Body of pancreas (tissue), 4 donors: ENCODE data around the gene SC5D. TPM values are rescaled to one million over a fixed set of nuclear protein-coding genes. Genes with fewer than 3 reads are reported as not detected.

Source experiments
- ATAC-seq: fragments of 150-250 bp; one replicate; pipeline ENCODE4 v1.9.1; 2016
- DNase-seq, 4 donors: peaks; one replicate each; pipeline ENCODE4 v3.0.0-alpha.2; 2019
- H3K27ac ChIP-seq, 4 donors: fragments of 200-600 bp; sonication (generic); 1 replicate in 3 of 4; 2 replicates in 1 of 4; pipeline versions ENCODE4 v1.5.1 to v1.6.1; 2016 to 2019; ENCODE audit warnings: mild to moderate bottlenecking in 1 of 4, mixed read lengths in 1 of 4, moderate library complexity in 1 of 4
- H3K27me3 ChIP-seq, 2 donors: fragments of 200-600 bp; sonication (generic); one replicate each; pipeline ENCODE4 v1.6.0; 2016; ENCODE audit warnings: mild to moderate bottlenecking in 1 of 2
- H3K36me3 ChIP-seq, 2 donors: fragments of 200-600 bp; sonication (generic); replicated peaks in 1 of 2; 2 replicates each; pipeline ENCODE4 v1.5.1; 2016; ENCODE audit warnings: low read depth in 2 of 2; ENCODE audit not compliant: insufficient read depth in 1 of 2
- H3K4me1 ChIP-seq: fragments of 200-600 bp; sonication (generic); one replicate; pipeline ENCODE4 v1.6.0; 2016
- H3K4me3 ChIP-seq, 2 donors: fragments of 200-600 bp; sonication (generic); 1 replicate in 1 of 2; 2 replicates in 1 of 2; pipeline ENCODE4 v1.5.1; 2016 to 2019
- H3K9me3 ChIP-seq, 3 donors: fragments of 200-600 bp; sonication (generic); 1 replicate in 2 of 3; 2 replicates in 1 of 3; pipeline ENCODE4 v1.5.1; 2016
- POLR2A ChIP-seq, 3 donors: fragments of 450-650 bp; IDR thresholded peaks; one replicate each; pipeline ENCODE4 v1.6.1; 2016; ENCODE audit warnings: antibody characterized with exemption in 3 of 3, mild to moderate bottlenecking in 2 of 3
- WGBS, 2 donors: methylation state at CpG; one replicate each; pipeline ENCODE4 v1.1.5; 2017; 5-methylcytosine and 5-hydroxymethylcytosine counted together
- intact Hi-C: fragments of 100-400 bp; cut with DNase I; formaldehyde crosslinking; loops from one replicate; pipeline ENCODE4 v1.15.1; 2023
- total RNA-seq, 2 donors: library from RNA; depleted of rRNA; stranded (reverse); fragments of >200 nt; gene quantifications; one replicate each; pipeline ENCODE4 v1.1.0, GENCODE V29; 2016
- TF ChIP-seq, protein P1 (sequence below), 7 experiments: fragments of 450-650 bp in 4 of 7; fragments of 200-600 bp in 3 of 7; sonication (generic) in 3 of 7; IDR thresholded peaks; one replicate each; pipeline ENCODE4 v1.5.1; 2016 to 2019; ENCODE audit warnings: antibody characterized with exemption in 7 of 7

Gene SC5D
- total RNA-seq, 2 donors from 2014 or later = 9.2 to 22.1 TPM

- ATAC-seq = no peak
- no peak for DNase-seq
- H3K27me3 ChIP-seq = no peaks in the 10 kb centered on the region
- no peaks in the 10 kb centered on the region for H3K9me3 ChIP-seq
- H3K4me3 ChIP-seq = no peak overlapping the region
- TF ChIP-seq POLR2A (IDR thresholded peaks at IDR 0.05) = no peak
- TF ChIP-seq, protein P1, sequence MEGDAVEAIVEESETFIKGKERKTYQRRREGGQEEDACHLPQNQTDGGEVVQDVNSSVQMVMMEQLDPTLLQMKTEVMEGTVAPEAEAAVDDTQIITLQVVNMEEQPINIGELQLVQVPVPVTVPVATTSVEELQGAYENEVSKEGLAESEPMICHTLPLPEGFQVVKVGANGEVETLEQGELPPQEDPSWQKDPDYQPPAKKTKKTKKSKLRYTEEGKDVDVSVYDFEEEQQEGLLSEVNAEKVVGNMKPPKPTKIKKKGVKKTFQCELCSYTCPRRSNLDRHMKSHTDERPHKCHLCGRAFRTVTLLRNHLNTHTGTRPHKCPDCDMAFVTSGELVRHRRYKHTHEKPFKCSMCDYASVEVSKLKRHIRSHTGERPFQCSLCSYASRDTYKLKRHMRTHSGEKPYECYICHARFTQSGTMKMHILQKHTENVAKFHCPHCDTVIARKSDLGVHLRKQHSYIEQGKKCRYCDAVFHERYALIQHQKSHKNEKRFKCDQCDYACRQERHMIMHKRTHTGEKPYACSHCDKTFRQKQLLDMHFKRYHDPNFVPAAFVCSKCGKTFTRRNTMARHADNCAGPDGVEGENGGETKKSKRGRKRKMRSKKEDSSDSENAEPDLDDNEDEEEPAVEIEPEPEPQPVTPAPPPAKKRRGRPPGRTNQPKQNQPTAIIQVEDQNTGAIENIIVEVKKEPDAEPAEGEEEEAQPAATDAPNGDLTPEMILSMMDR (IDR thresholded peaks at IDR 0.05) = no peak
- intact Hi-C loops = no loop called here
- 77 to 83% methylated on average over 2 of the region's 2 CpGs for WGBS, 2 donors
- H3K36me3 ChIP-seq = no peaks in the 10 kb centered on the region
- peaks cover 10% of the 10 kb centered on the region for H3K4me1 ChIP-seq
- H3K27ac ChIP-seq = no peak overlapping the region
Measured at GRCh38 chr11:121300313-121300971, 7.9 kb downstream of the SC5D start.

DNA sequence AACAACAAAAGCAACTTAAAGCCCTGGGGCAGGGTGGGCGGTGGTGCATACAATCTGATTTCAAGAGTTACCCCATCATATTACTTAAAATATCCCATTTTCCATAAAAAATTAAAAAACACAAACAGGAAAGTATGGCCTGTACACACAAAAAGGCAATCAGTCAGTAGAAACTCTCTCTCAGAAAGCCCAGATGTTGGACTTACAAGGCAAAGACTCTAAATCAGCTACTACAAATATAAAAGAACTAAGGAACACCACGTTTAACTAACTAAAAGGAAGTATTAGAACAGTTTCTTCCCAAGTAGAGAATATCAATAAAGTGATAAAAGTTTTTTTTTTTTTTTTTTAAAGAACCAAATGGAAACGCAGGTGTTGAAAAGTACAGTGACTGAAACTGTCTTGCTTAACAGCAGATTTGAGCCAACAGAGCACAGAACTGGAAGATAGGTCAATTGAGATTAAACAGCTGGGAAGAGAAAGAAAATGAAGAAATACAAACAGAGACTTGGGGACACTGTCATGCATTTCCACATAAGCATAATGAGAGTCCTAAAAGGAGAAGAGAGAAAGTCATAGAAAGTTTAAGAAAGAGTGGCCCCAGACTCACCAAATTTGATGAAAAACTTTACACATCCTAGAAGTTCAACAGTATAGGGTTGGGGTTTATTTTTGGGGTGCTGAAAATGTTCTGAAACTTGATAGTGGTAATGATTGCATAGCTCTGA, 8.6 kb downstream of the SC5D start:
- peaks cover 0 to 2% of the 10 kb centered on the region in 2 donors for H3K36me3 ChIP-seq
- H3K4me3 ChIP-seq = no peak overlapping the region
- H3K4me1 ChIP-seq = peaks cover 10% of the 10 kb centered on the region
- 55 to 61% methylated on average over 3 of the region's 3 CpGs for WGBS, 2 donors
- ATAC-seq (no peak), DNase-seq (no peak)
- no peaks in the 10 kb centered on the region for H3K9me3 ChIP-seq
- H3K27ac ChIP-seq = no peak overlapping the region
- intact Hi-C loops = no loop called here
- H3K27me3 ChIP-seq = no peaks in the 10 kb centered on the region
- TF ChIP-seq, protein P1 (IDR thresholded peaks at IDR 0.05) = no peak
- no peak for TF ChIP-seq POLR2A (IDR thresholded peaks at IDR 0.05)

GRCh38 chr11:121304759-121305158, 12.2 kb downstream of the SC5D start:
- H3K4me1 ChIP-seq = peaks cover 10% of the 10 kb centered on the region
- DNase-seq (no peak), ATAC-seq (no peak)
- intact Hi-C loops = no loop called here
- 86 to 100% methylated on average over 1 of the region's 1 CpG for WGBS, 2 donors
- no peak overlapping the region for H3K27ac ChIP-seq
- H3K4me3 ChIP-seq = no peak overlapping the region
- H3K9me3 ChIP-seq = no peaks in the 10 kb centered on the region
- TF ChIP-seq, protein P1 (IDR thresholded peaks at IDR 0.05) = no peak
- H3K36me3 ChIP-seq = peaks cover 4 to 16% of the 10 kb centered on the region in 2 donors
- H3K27me3 ChIP-seq = no peaks in the 10 kb centered on the region

DNA sequence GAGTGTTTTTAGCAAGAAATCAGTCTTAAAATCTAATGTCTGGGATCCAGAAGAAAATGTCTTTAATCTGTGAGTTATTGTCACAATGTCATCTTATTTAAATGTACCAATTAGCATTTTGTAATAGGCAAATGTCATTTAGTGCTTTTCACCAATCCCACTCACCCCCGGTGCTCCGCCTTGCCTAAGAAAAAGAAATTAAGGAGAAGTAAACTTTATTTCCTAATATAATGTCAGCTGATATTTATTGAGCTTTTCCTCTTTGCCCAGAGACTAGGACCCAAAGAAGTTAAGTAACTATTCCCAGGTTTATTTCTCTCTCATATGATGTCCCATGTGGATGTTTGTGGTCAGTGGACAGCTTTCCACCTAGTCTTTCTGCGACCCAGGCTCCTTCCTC, 16.2 kb downstream of the SC5D start:
- H3K36me3 ChIP-seq = peaks cover 4 to 16% of the 10 kb centered on the region in 2 donors
- TF ChIP-seq, protein P1 (IDR thresholded peaks at IDR 0.05) = no peak
- TF ChIP-seq POLR2A (IDR thresholded peaks at IDR 0.05) = no peak

More for the DNA sequence above, 16.2 kb downstream of the SC5D start:
- Histone ChIP-seq H3K4me1 (no peaks in the 10 kb centered on the region), H3K27ac (no peak overlapping the region), H3K9me3 (no peaks in the 10 kb centered on the region), H3K27me3 (no peaks in the 10 kb centered on the region), H3K4me3 (no peak overlapping the region)
- no peak for ATAC-seq
- WGBS, 2 donors = 95 to 96% methylated on average over 3 of the region's 3 CpGs
- intact Hi-C loops = no loop called here
- no peak for DNase-seq
